GM12864 (cell line): ENCODE results near the gene USP9Y.

Experiments
- DNase-seq: peaks from one replicate; pipeline ENCODE4 v3.0.0-alpha.2; 2011; ENCODE audit warnings: low read depth
- H3K4me3 ChIP-seq: 2 replicates; pipeline ENCODE4 v1.5.1; 2011; ENCODE audit warnings: mild to moderate bottlenecking, low read depth, low read length, control low read depth
- CTCF ChIP-seq: IDR thresholded peaks from 2 replicates; pipeline ENCODE4 v1.5.1; 2011; ENCODE audit warnings: low read depth, mild to moderate bottlenecking, moderate library complexity, low read length, control low read depth, inconsistent platforms; ENCODE audit errors: missing control alignments

USP9Y gene

GRCh38 chrY:12896973-12897372, 195.9 kb downstream of the USP9Y start:
- no peak overlapping the region for H3K4me3 ChIP-seq
- TF ChIP-seq CTCF: no peak
- DNase-seq: no peak

- no peak for DNase-seq
- H3K4me3 ChIP-seq: no peak overlapping the region
- no peak for TF ChIP-seq CTCF
Measured at GRCh38 chrY:12898604-12899003, 197.6 kb downstream of the USP9Y start.

- peak within 1 kb of the TSS; percentile 82 for H3K4me3 ChIP-seq
- peak; percentile 93 for DNase-seq
- no peak for TF ChIP-seq CTCF
Measured at GRCh38 chrY:12904618-12905516, 203.8 kb downstream of the USP9Y start, which contains the start of gene DDX3Y. Gene DDX3Y (plus strand): TSS chrY:12904868. CDS start chrY:12904937, 69 bp downstream.

- TF ChIP-seq CTCF: no peak
- DNase-seq: peak; percentile 57
- peak overlapping the region; percentile 82 for H3K4me3 ChIP-seq
Measured at GRCh38 chrY:12905517-12905872, 204.5 kb downstream of the USP9Y start.

- peak overlapping the region; percentile 82 for H3K4me3 ChIP-seq
- no peak for TF ChIP-seq CTCF
- no peak for DNase-seq
Measured at GRCh38 chrY:12905895-12906294, 204.9 kb downstream of the USP9Y start.
